Smooth muscle cell (in vitro differentiated cells): ENCODE data around the gene ACOX3. TPM values are rescaled to one million over a fixed set of nuclear protein-coding genes. Genes with fewer than 3 reads are reported as not detected.

Experiments used
- DNase-seq: peaks from one replicate; lab custom pipeline; 2025; ENCODE audit not compliant: unreplicated experiment; lab: John Stamatoyannopoulos, UW
- H2AFZ ChIP-seq: fragments of 200-600 bp; sonication (generic); 2 replicates; pipeline ENCODE4 v1.6.0; 2016; ENCODE audit warnings: antibody characterized with exemption, low read depth, mild to moderate bottlenecking
- H3F3A ChIP-seq: fragments of 200-600 bp; sonication (generic); 2 replicates; pipeline ENCODE4 v1.6.0; 2017; ENCODE audit warnings: antibody characterized with exemption, low read depth
- H3K27ac ChIP-seq: fragments of 200-600 bp; sonication (generic); 2 replicates; pipeline ENCODE4 v1.5.1; 2016; ENCODE audit warnings: low read depth, mild to moderate bottlenecking
- H3K27me3 ChIP-seq: fragments of 200-600 bp; sonication (generic); 2 replicates; pipeline ENCODE4 v1.6.1; 2016; ENCODE audit warnings: low read depth, mild to moderate bottlenecking
- H3K36me3 ChIP-seq: fragments of 200-600 bp; sonication (generic); 2 replicates; pipeline ENCODE4 v1.5.1; 2016; ENCODE audit warnings: low read depth
- H3K4me1 ChIP-seq: fragments of 200-600 bp; sonication (generic); 2 replicates; pipeline ENCODE4 v1.5.1; 2016; ENCODE audit warnings: low read depth
- H3K4me2 ChIP-seq: fragments of 200-600 bp; sonication (generic); 2 replicates; pipeline ENCODE4 v1.6.0; 2016; ENCODE audit warnings: mild to moderate bottlenecking
- H3K4me3 ChIP-seq: fragments of 200-600 bp; sonication (generic); 2 replicates; pipeline ENCODE4 v1.5.1; 2016; ENCODE audit warnings: mild to moderate bottlenecking
- H3K79me2 ChIP-seq: fragments of 200-600 bp; sonication (generic); 2 replicates; pipeline ENCODE4 v1.6.0; 2016; ENCODE audit warnings: low read depth, mild to moderate bottlenecking
- H3K9ac ChIP-seq: fragments of 200-600 bp; sonication (generic); 2 replicates; pipeline ENCODE4 v1.6.0; 2016; ENCODE audit warnings: low read depth
- H3K9me3 ChIP-seq: fragments of 200-600 bp; sonication (generic); replicated peaks from 2 replicates; pipeline ENCODE4 v1.5.1; 2016; ENCODE audit warnings: low read depth
- H4K20me1 ChIP-seq: fragments of 200-600 bp; sonication (generic); 2 replicates; pipeline ENCODE4 v1.6.0; 2016; ENCODE audit warnings: low read depth
- CTCF ChIP-seq: fragments of 200-600 bp; sonication (generic); IDR thresholded peaks from 2 replicates; pipeline ENCODE4 v1.5.1; 2017; ENCODE audit warnings: borderline replicate concordance, mild to moderate bottlenecking, antibody characterized with exemption; ENCODE audit not compliant: insufficient read depth, poor library complexity, severe bottlenecking
- WGBS: methylation state at CpG from one replicate; pipeline ENCODE4 v1.1.7; 2016; ENCODE audit warnings: low lambda C conversion rate; 5-methylcytosine and 5-hydroxymethylcytosine counted together
- polyA plus RNA-seq: library from polyadenylated mRNA; unstranded; fragments of >200 nt; fragmentation: Nextera tagmentation; extraction: Ambion mirVana; gene quantifications from 2 replicates; pipeline ENCODE4 v1.2.1, GENCODE V29; 2016
- total RNA-seq: library from RNA; depleted of rRNA; stranded (reverse); fragments of >200 nt; gene quantifications from 2 replicates; pipeline ENCODE4 v1.2.3, GENCODE V29; 2014

The ACOX3 gene
- total and polyA plus RNA-seq, 2 experiments from 2014 or later = 25.0 to 27.9 TPM

DNA sequence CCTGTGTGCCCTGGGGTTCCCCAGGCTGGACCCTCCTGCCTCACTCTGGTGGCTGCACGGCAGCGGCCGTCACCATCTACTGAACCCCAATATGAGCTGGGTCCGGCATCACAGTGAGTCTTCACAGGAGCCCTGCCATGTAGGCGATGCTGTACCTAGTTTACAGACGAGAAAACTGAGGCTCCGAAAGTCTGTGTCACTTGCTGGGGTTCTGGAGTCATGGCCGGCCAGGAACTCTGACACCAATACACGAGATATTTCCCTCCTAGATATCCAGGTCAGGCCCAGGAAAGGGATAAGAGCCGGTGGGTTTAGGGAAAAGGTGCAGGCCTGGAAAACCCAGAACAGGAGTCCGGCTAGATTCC, 96.6 kb downstream of the ACOX3 start:
- no peak overlapping the region for H3K27ac ChIP-seq
- H3K27me3 ChIP-seq = no peaks in the 10 kb centered on the region
- no peak overlapping the region for H3K9ac ChIP-seq
- no peaks in the 10 kb centered on the region for H3K9me3 ChIP-seq
- H3K4me1 ChIP-seq = no peaks in the 10 kb centered on the region
- H3K79me2 ChIP-seq = no peaks in the 10 kb centered on the region
- no peaks in the 10 kb centered on the region for H3K36me3 ChIP-seq
- WGBS = 97% methylated on average over 11 of the region's 11 CpGs
- H2AFZ ChIP-seq = no peak overlapping the region
- no peak overlapping the region for H3K4me3 ChIP-seq
- no peaks in the 10 kb centered on the region for H3F3A ChIP-seq
- H4K20me1 ChIP-seq = no peaks in the 10 kb centered on the region
- DNase-seq = no peak
- no peak overlapping the region for H3K4me2 ChIP-seq
- no peak for TF ChIP-seq CTCF

- H3K27ac ChIP-seq = no peak overlapping the region
- no peaks in the 10 kb centered on the region for H4K20me1 ChIP-seq
- H3K4me1 ChIP-seq = no peaks in the 10 kb centered on the region
- no peak for DNase-seq
- no peak overlapping the region for H3K9ac ChIP-seq
- H2AFZ ChIP-seq = no peak overlapping the region
- no peaks in the 10 kb centered on the region for H3K36me3 ChIP-seq
- H3K4me2 ChIP-seq = no peak overlapping the region
- no peak for TF ChIP-seq CTCF
- no peaks in the 10 kb centered on the region for H3K79me2 ChIP-seq
- no peaks in the 10 kb centered on the region for H3F3A ChIP-seq
- H3K27me3 ChIP-seq = no peaks in the 10 kb centered on the region
- 90% methylated on average over 28 of the region's 28 CpGs for WGBS
- no peak overlapping the region for H3K4me3 ChIP-seq
- no peaks in the 10 kb centered on the region for H3K9me3 ChIP-seq
Measured at GRCh38 chr4:8343262-8343966, 97.1 kb downstream of the ACOX3 start.

- WGBS = 69% methylated on average over 16 of the region's 16 CpGs
- no peak overlapping the region for H2AFZ ChIP-seq
Measured at GRCh38 chr4:8342651-8343261, 97.8 kb downstream of the ACOX3 start.

More at GRCh38 chr4:8342651-8343261, 97.8 kb downstream of the ACOX3 start:
- no peak overlapping the region for H3K27ac ChIP-seq
- peak; percentile 10 for TF ChIP-seq CTCF
- no peak for DNase-seq
- H3K4me3 ChIP-seq = no peak overlapping the region
- H3K9me3 ChIP-seq = no peaks in the 10 kb centered on the region
- no peak overlapping the region for H3K4me2 ChIP-seq
- no peaks in the 10 kb centered on the region for H4K20me1 ChIP-seq
- no peaks in the 10 kb centered on the region for H3F3A ChIP-seq
- no peaks in the 10 kb centered on the region for H3K36me3 ChIP-seq
- no peak overlapping the region for H3K9ac ChIP-seq
- H3K27me3 ChIP-seq = no peaks in the 10 kb centered on the region
- no peaks in the 10 kb centered on the region for H3K4me1 ChIP-seq
- no peaks in the 10 kb centered on the region for H3K79me2 ChIP-seq
